ENCODE results near the gene NEUROG2.
"Not testable (repeated sequence)": the region's sequence is repeated elsewhere in the genome, so short reads cannot be mapped to it uniquely, and the experiment has no call there.

The NEUROG2 gene

GRCh38 chr4:112516066-112516470 is at the start of gene NEUROG2:
Gene NEUROG2 (minus strand): TSS chr4:112516180. CDS start chr4:112515475, 705 bp downstream.
- DNase-seq = no peak

GRCh38 chr4:112564706-112565270 is 48.8 kb upstream of the NEUROG2 start:
- DNase-seq = no peak

- no peak for DNase-seq
Observed at GRCh38 chr4:112563431-112564200, 47.6 kb upstream of the NEUROG2 start.

GRCh38 chr4:112562254-112562879 is 46.4 kb upstream of the NEUROG2 start:
- DNase-seq = no peak

GRCh38 chr4:112560084-112560483 is 44.1 kb upstream of the NEUROG2 start:
- no peak for DNase-seq

- no peak for DNase-seq
Observed at GRCh38 chr4:112559053-112559452, 43.1 kb upstream of the NEUROG2 start.

GRCh38 chr4:112557676-112558411 is 41.9 kb upstream of the NEUROG2 start:
- DNase-seq = no peak

GRCh38 chr4:112554271-112554670 is 38.3 kb upstream of the NEUROG2 start:
- DNase-seq = not testable (repeated sequence)

GRCh38 chr4:112552668-112553067 is 36.7 kb upstream of the NEUROG2 start:
- DNase-seq = no peak

- DNase-seq = no peak
Observed at GRCh38 chr4:112550728-112551127, 34.7 kb upstream of the NEUROG2 start.

- DNase-seq = no peak
Observed at GRCh38 chr4:112546476-112546875, 30.5 kb upstream of the NEUROG2 start.

- DNase-seq = no peak
Observed at GRCh38 chr4:112545346-112545745, 29.4 kb upstream of the NEUROG2 start.

GRCh38 chr4:112540695-112541094 is 24.7 kb upstream of the NEUROG2 start:
- DNase-seq = no peak

- no peak for DNase-seq
Observed at GRCh38 chr4:112536123-112536522, 20.1 kb upstream of the NEUROG2 start.

- no peak for DNase-seq
Observed at GRCh38 chr4:112532267-112532666, 16.3 kb upstream of the NEUROG2 start.

GRCh38 chr4:112531146-112531545 is 15.2 kb upstream of the NEUROG2 start:
- DNase-seq = no peak

- DNase-seq = no peak
Observed at GRCh38 chr4:112526061-112526460, 10.1 kb upstream of the NEUROG2 start.

GRCh38 chr4:112523764-112524505 is 8.0 kb upstream of the NEUROG2 start:
- DNase-seq = peak; percentile 67 to 85

- no peak for DNase-seq
Observed at GRCh38 chr4:112523008-112523721, 7.2 kb upstream of the NEUROG2 start.

- DNase-seq = not testable (repeated sequence)
Observed at GRCh38 chr4:112522431-112522830, 6.5 kb upstream of the NEUROG2 start.

- no peak for DNase-seq
Observed at GRCh38 chr4:112521123-112522023, 5.4 kb upstream of the NEUROG2 start.
